Activated B cell treated with CpG ODN at 0.5 μM for 24 hours (primary cell): ENCODE data around the gene TBC1D13. TPM values are rescaled to one million over a fixed set of nuclear protein-coding genes. Genes with fewer than 3 reads are reported as not detected.

Source experiments
- ATAC-seq: fragments of 200-7000 bp; cut with Tn5 transposase; one replicate; pipeline ENCODE4 v1.10.0; 2021; ENCODE audit warnings: low read depth, mild to moderate bottlenecking, moderate library complexity
- CTCF ChIA-PET: fragments of 350-600 bp; sonication (Branson Sonifier 250); formaldehyde crosslinking; loops from one replicate; lab custom pipeline; 2021; ENCODE audit warnings: antibody characterized with exemption; lab: Charles Lee
- POLR2A ChIA-PET: fragments of 350-600 bp; sonication (Branson Sonifier 250); formaldehyde crosslinking; loops from one replicate; lab custom pipeline; 2021; ENCODE audit warnings: antibody characterized with exemption; lab: Charles Lee
- DNase-seq: peaks from one replicate; pipeline ENCODE4 v3.0.0; 2022
- H3K27ac Mint-ChIP-seq: one replicate; pipeline ENCODE4 v1.8.0; 2020; ENCODE audit warnings: mixed read lengths
- H3K27me3 Mint-ChIP-seq: one replicate; pipeline ENCODE4 v1.8.0; 2021; ENCODE audit warnings: mixed read lengths
- H3K36me3 Mint-ChIP-seq: one replicate; pipeline ENCODE4 v1.8.0; 2021; ENCODE audit warnings: low read depth, mixed read lengths
- H3K4me1 Mint-ChIP-seq: one replicate; pipeline ENCODE4 v1.8.0; 2021; ENCODE audit warnings: mixed read lengths
- H3K4me3 Mint-ChIP-seq: one replicate; pipeline ENCODE4 v1.8.0; 2020; ENCODE audit warnings: mild to moderate bottlenecking, mixed read lengths
- H3K9me3 Mint-ChIP-seq: one replicate; pipeline ENCODE4 v1.8.0; 2020; ENCODE audit warnings: mixed read lengths
- CTCF ChIP-seq: fragments of 200-600 bp; IDR thresholded peaks from one replicate; pipeline ENCODE4 v1.8.0; 2022; ENCODE audit warnings: antibody characterized with exemption, mild to moderate bottlenecking
- intact Hi-C: fragments of 100-400 bp; cut with micrococcal nuclease; formaldehyde crosslinking; loops from one replicate; pipeline ENCODE4 v1.15.1; 2024
- total RNA-seq: library from RNA; stranded (reverse); gene quantifications from 2 replicates; pipeline ENCODE4 v1.2.3, GENCODE V29; 2022

The TBC1D13 gene
- total RNA-seq, 1 donor from 2014 or later = 26.4 TPM

- Mint-ChIP-seq H3K4me3 (no peak overlapping the region), H3K27ac (no peak overlapping the region), H3K36me3 (peaks cover 80% of the 10 kb centered on the region), H3K4me1 (no peaks in the 10 kb centered on the region), H3K27me3 (no peaks in the 10 kb centered on the region), H3K9me3 (no peaks in the 10 kb centered on the region)
- intact Hi-C loops = no loop called here
- no peak for DNase-seq
- ATAC-seq = no peak
- ChIA-PET POLR2A (interaction anchor here (0.7 kb wide), 1 partner anchor 14 kb away, joined by 4 read pairs; no protein-coding TSS in a partner anchor), CTCF (no interaction called here)
- TF ChIP-seq CTCF = no peak
These were observed 15.4 kb downstream of the TBC1D13 start for GRCh38 chr9:128802482-128802881.

- ChIA-PET POLR2A (interaction anchor here (0.6 kb wide), 1 partner anchor 123 kb away, joined by 3 read pairs; no protein-coding TSS in a partner anchor), CTCF (interaction anchor here (2.2 kb wide), 1 partner anchor 13 kb away, joined by 5 read pairs; the partner anchor contains the start of gene ENDOG)
- DNase-seq (no peak), ATAC-seq (no peak)
- H3K27ac Mint-ChIP-seq = no peak overlapping the region
- no peak overlapping the region for H3K4me3 Mint-ChIP-seq
- intact Hi-C loops = no loop called here
- TF ChIP-seq CTCF = no peak
- H3K9me3 Mint-ChIP-seq = no peaks in the 10 kb centered on the region
- H3K4me1 Mint-ChIP-seq = no peaks in the 10 kb centered on the region
- H3K36me3 Mint-ChIP-seq = peaks cover 61% of the 10 kb centered on the region
- H3K27me3 Mint-ChIP-seq = no peaks in the 10 kb centered on the region
These were observed 18.6 kb downstream of the TBC1D13 start for GRCh38 chr9:128805661-128806060.

- Mint-ChIP-seq H3K4me3 (no peak overlapping the region), H3K27me3 (no peaks in the 10 kb centered on the region), H3K9me3 (no peaks in the 10 kb centered on the region), H3K36me3 (peaks cover 49% of the 10 kb centered on the region), H3K27ac (no peak overlapping the region), H3K4me1 (no peaks in the 10 kb centered on the region)
- TF ChIP-seq CTCF = no peak
- no peak for DNase-seq
- intact Hi-C loops = no loop called here
- ChIA-PET POLR2A (no interaction called here), CTCF (interaction anchor here (1.0 kb wide), 1 partner anchor 11 kb away, joined by 3 read pairs; the partner anchor contains the start of gene ENDOG)
- no peak for ATAC-seq
These were observed 20.8 kb downstream of the TBC1D13 start for GRCh38 chr9:128807827-128808226.

- no peak for TF ChIP-seq CTCF
- Mint-ChIP-seq H3K27me3 (no peaks in the 10 kb centered on the region), H3K27ac (no peak overlapping the region), H3K9me3 (no peaks in the 10 kb centered on the region), H3K4me3 (no peak overlapping the region), H3K36me3 (peaks cover 42% of the 10 kb centered on the region), H3K4me1 (no peaks in the 10 kb centered on the region)
- DNase-seq (no peak), ATAC-seq (no peak)
- ChIA-PET POLR2A (no interaction called here), CTCF (interaction anchor here (1.0 kb wide), 1 partner anchor 10 kb away, joined by 3 read pairs; the partner anchor contains the start of gene ENDOG)
- intact Hi-C loops = no loop called here
These were observed 21.5 kb downstream of the TBC1D13 start for GRCh38 chr9:128808543-128808942.

GRCh38 chr9:128809036-128809599 lies 22.1 kb downstream of the TBC1D13 start:
- Mint-ChIP-seq H3K4me3 (no peak overlapping the region), H3K27ac (no peak overlapping the region), H3K27me3 (no peaks in the 10 kb centered on the region), H3K9me3 (no peaks in the 10 kb centered on the region), H3K4me1 (no peaks in the 10 kb centered on the region), H3K36me3 (peaks cover 36% of the 10 kb centered on the region)
- TF ChIP-seq CTCF = no peak
- DNase-seq (no peak), ATAC-seq (no peak)
- CTCF ChIA-PET = no interaction called here
- POLR2A ChIA-PET = no interaction called here
- intact Hi-C loops = no loop called here
